GM12878 (cell line): ENCODE measurements around the gene LIPT1. TPM values are rescaled to one million over a fixed set of nuclear protein-coding genes. Genes with fewer than 3 reads are reported as not detected.

Experiments
- ATAC-seq: fragments of 200-7000 bp; cut with Tn5 transposase; 3 replicates; pipeline ENCODE4 v1.9.1; 2020; ENCODE audit warnings: mild to moderate bottlenecking, moderate library complexity
- BruUV-seq: library from RNA; stranded (reverse); fragments of 400-500 nt; replicated peaks from 2 replicates; lab custom pipeline; 2021; lab: Mats Ljungman, UMichigan
- CTCF ChIA-PET: fragments of 300-600 bp; sonication (Branson Sonifier 250); formaldehyde crosslinking; extraction: SDS; loops from one replicate; lab custom pipeline; 2021; ENCODE audit warnings: inconsistent platforms; lab: Yijun Ruan, JAX
- POLR2A ChIA-PET: fragments of 350-600 bp; formaldehyde crosslinking; extraction: SDS; loops from one replicate; lab custom pipeline; 2021; ENCODE audit warnings: inconsistent platforms; lab: Charles Lee
- RAD21 ChIA-PET: fragments of 300-600 bp; sonication (Branson Sonifier 250); formaldehyde crosslinking; loops from one replicate; lab custom pipeline; 2023; ENCODE audit warnings: antibody characterized with exemption; ENCODE audit not compliant: unreplicated experiment; lab: Charles Lee
- SMC1A ChIA-PET: fragments of 300-600 bp; sonication (Branson Sonifier 250); formaldehyde crosslinking; loops from one replicate; lab custom pipeline; 2023; ENCODE audit not compliant: unreplicated experiment, uncharacterized antibody; lab: Charles Lee
- DNase-seq: peaks from one replicate; pipeline ENCODE4 v3.0.0-alpha.2; 2011; ENCODE audit warnings: low read depth, low spot score
- FAIRE-seq: peaks from 3 replicates; lab custom pipeline; 2011; peaks lifted over from hg19 to GRCh38; lab: Jason Lieb, UNC
- H2AFZ ChIP-seq: 2 replicates; pipeline ENCODE4 v1.6.0; 2011; ENCODE audit warnings: low read depth, low read length, control low read depth; ENCODE audit not compliant: control insufficient read depth
- H3K27ac ChIP-seq: 2 replicates; pipeline ENCODE4 v1.5.1; 2011; ENCODE audit warnings: control low read depth; ENCODE audit not compliant: control insufficient read depth, insufficient read depth
- H3K27me3 ChIP-seq, 2 experiments: replicated peaks in 1 of 2; 2 replicates each; pipeline versions ENCODE4 v1.6.0 to v1.6.1; 2011; ENCODE audit warnings: low read length in 1 of 2; ENCODE audit not compliant: control insufficient read depth in 2 of 2, insufficient read depth in 2 of 2
- H3K36me3 ChIP-seq, 2 experiments: 2 replicates each; pipeline ENCODE4 v1.5.1; 2011; ENCODE audit warnings: low read length in 1 of 2; ENCODE audit not compliant: control insufficient read depth in 2 of 2, insufficient read depth in 2 of 2
- H3K4me1 ChIP-seq: 2 replicates; pipeline ENCODE4 v1.6.1; 2011; ENCODE audit warnings: mild to moderate bottlenecking, low read length, moderate library complexity, mixed read lengths; ENCODE audit not compliant: control insufficient read depth, insufficient read depth
- H3K4me2 ChIP-seq: 2 replicates; pipeline ENCODE4 v1.6.0; 2011; ENCODE audit warnings: control low read depth; ENCODE audit not compliant: control insufficient read depth, insufficient read depth
- H3K4me3 ChIP-seq: fragments of 200-600 bp; sonication (generic); 2 replicates; pipeline ENCODE4 v1.5.1; 2016
- H3K79me2 ChIP-seq: 2 replicates; pipeline ENCODE4 v1.6.0; 2011; ENCODE audit warnings: low read length; ENCODE audit not compliant: control insufficient read depth, insufficient read depth
- H3K9ac ChIP-seq: 2 replicates; pipeline ENCODE4 v1.8.0; 2011; ENCODE audit warnings: low read length, control low read depth, mixed read lengths; ENCODE audit not compliant: control insufficient read depth, insufficient read depth
- H3K9me3 ChIP-seq: replicated peaks from 3 replicates; pipeline ENCODE4 v1.5.1; 2011; ENCODE audit warnings: mild to moderate bottlenecking, low read length; ENCODE audit not compliant: control insufficient read depth, insufficient read depth
- H4K20me1 ChIP-seq: 2 replicates; pipeline ENCODE4 v1.6.0; 2011; ENCODE audit not compliant: control insufficient read depth, insufficient read depth
- HDAC2 ChIP-seq: fragments of 200-600 bp; sonication (generic); IDR thresholded peaks from 2 replicates; pipeline ENCODE4 v1.6.1; 2017
- JUND ChIP-seq: IDR thresholded peaks from 2 replicates; pipeline ENCODE4 v1.6.1; 2012; ENCODE audit warnings: low read depth, mild to moderate bottlenecking, low read length, improper control_type of control experiment, moderate library complexity
- MEF2A ChIP-seq: IDR thresholded peaks from 2 replicates; pipeline ENCODE4 v1.6.1; 2011; ENCODE audit warnings: low read depth, mild to moderate bottlenecking, low read length, moderate library complexity; ENCODE audit not compliant: insufficient read depth
- MTA2 ChIP-seq: fragments of 450-650 bp; IDR thresholded peaks from 2 replicates; pipeline ENCODE4 v1.6.1; 2016; ENCODE audit warnings: low read depth, mild to moderate bottlenecking, moderate library complexity
- TCF7 ChIP-seq: IDR thresholded peaks from 2 replicates; pipeline ENCODE4 v1.6.1; 2014; ENCODE audit warnings: antibody characterized with exemption, borderline replicate concordance
- WGBS: methylation state at CpG from one replicate; pipeline ENCODE4 v1.1.6; 2016; ENCODE audit warnings: low lambda C conversion rate; ENCODE audit not compliant: insufficient replicate concordance, insufficient coverage; ENCODE audit errors: missing lambda C conversion rate; 5-methylcytosine and 5-hydroxymethylcytosine counted together
- in situ Hi-C: fragments of 300-500 bp; cut with MboI; formaldehyde crosslinking; loops from 9 replicates; pipeline ENCODE4 v1.14.3; 2018; ENCODE audit warnings: mixed read lengths
- intact Hi-C: fragments of 100-400 bp; cut with micrococcal nuclease; formaldehyde crosslinking; loops from one replicate; pipeline ENCODE4 v1.14.2; 2022; ENCODE audit not compliant: unreplicated experiment
- polyA plus RNA-seq, 11 experiments: library from polyadenylated mRNA; depleted of rRNA in 4 of 11; unstranded in 6 of 11; stranded (reverse) in 5 of 11; fragments of >200 nt; fragmentation: Nextera tagmentation in 4 of 11; fragmentation: Illumina TruSeq in 1 of 11; extraction: Ambion mirVana in 4 of 11; extraction: Trizol in 1 of 11; gene quantifications; 1 replicate in 1 of 11; 2 replicates in 10 of 11; pipeline versions ENCODE4 v1.2.1 to v1.2.3, GENCODE V29; 2011 to 2016; ENCODE audit warnings: inconsistent platforms in 2 of 11, missing spikeins in 2 of 11, low read depth in 1 of 11
- total RNA-seq, 4 experiments: library from RNA; depleted of rRNA in 3 of 4; stranded (reverse); fragments of >200 nt in 3 of 4; fragmentation: Illumina TruSeq in 1 of 4; extraction: Trizol in 1 of 4; gene quantifications; 2 replicates each; pipeline versions ENCODE4 v1.2.1 to v1.2.3, GENCODE V29; 2013 to 2021
- TF ChIP-seq, protein P1 (sequence below): fragments of 450-650 bp; IDR thresholded peaks from 2 replicates; pipeline ENCODE4 v1.6.1; 2018; ENCODE audit warnings: borderline replicate concordance, mild to moderate bottlenecking; ENCODE audit not compliant: partially characterized antibody

LIPT1 gene
- total and polyA plus RNA-seq, 10 of the 15 experiments (the other 5 are each of a cell fraction or from before 2014, with no cell fraction given) = 8.0 to 15.5 (median 10.9) TPM

DNA sequence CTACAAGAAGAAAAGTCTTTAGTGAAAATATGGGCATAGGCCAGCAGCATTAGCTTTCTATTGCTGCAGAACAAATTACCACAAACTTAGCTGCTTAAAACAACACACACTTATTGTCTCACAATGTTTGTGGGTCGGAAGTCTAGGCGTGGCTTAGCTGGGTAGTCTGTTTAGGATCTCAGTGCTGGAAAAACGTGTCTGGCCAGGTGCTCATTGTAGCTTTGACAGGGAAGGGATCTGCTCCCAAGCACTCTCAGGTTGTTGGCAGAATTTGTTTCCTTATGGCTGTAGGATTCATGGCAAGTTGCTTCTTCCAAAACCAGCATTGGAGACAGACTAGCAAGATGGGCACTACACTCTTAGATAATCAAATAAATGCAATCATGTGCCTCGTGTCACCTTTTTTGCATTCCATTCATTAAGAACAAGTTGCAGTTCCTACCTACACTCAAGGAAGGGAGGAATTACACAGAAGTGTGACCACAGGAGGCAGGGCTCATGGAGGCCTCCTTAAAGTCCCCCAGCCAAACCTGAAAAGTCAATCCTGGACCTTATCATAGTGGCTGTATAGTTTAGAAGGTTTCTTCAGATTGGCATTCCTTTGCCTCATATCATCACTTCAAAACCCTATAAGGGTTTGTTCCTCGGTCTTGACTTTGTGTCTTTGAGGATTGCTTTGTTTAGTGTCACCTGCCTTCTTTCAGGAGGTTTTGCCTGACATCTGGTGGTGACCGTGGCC lies 43.5 kb downstream of the LIPT1 start:
- no TSS peak for BruUV-seq
- intact Hi-C loops (no loop called here), in situ Hi-C loops (loop anchor here (25.0 kb wide), 1 partner anchor 289 kb away; the partner anchor contains the start of gene REV1)
- Histone ChIP-seq H3K27me3 (no peaks in the 10 kb centered on the region), H4K20me1 (no peaks in the 10 kb centered on the region), H2AFZ (no peak overlapping the region), H3K79me2 (no peaks in the 10 kb centered on the region), H3K27ac (no peak overlapping the region), H3K4me2 (no peak overlapping the region), H3K4me1 (no peaks in the 10 kb centered on the region), H3K9ac (no peak overlapping the region), H3K9me3 (no peaks in the 10 kb centered on the region), H3K4me3 (no peak overlapping the region), H3K36me3 (peaks cover 1 to 12% of the 10 kb centered on the region in 2 experiments; a peak in 2 of 4 replicates)
- FAIRE-seq (no peak), ATAC-seq (no peak), DNase-seq (no peak)
- ChIA-PET RAD21 (no interaction called here), POLR2A (no interaction called here), CTCF (no interaction called here), SMC1A (no interaction called here)
- TF ChIP-seq JUND (no peak), MTA2 (no peak), HDAC2 (no peak), TCF7 (no peak), MEF2A (no peak)
- TF ChIP-seq, protein P1, sequence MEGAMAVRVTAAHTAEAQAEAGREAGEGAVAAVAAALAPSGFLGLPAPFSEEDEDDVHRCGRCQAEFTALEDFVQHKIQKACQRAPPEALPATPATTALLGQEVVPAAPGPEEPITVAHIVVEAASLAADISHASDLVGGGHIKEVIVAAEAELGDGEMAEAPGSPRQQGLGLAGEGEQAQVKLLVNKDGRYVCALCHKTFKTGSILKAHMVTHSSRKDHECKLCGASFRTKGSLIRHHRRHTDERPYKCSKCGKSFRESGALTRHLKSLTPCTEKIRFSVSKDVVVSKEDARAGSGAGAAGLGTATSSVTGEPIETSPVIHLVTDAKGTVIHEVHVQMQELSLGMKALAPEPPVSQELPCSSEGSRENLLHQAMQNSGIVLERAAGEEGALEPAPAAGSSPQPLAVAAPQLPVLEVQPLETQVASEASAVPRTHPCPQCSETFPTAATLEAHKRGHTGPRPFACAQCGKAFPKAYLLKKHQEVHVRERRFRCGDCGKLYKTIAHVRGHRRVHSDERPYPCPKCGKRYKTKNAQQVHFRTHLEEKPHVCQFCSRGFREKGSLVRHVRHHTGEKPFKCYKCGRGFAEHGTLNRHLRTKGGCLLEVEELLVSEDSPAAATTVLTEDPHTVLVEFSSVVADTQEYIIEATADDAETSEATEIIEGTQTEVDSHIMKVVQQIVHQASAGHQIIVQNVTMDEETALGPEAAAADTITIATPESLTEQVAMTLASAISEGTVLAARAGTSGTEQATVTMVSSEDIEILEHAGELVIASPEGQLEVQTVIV = no peak
- 85% methylated on average over 6 of the region's 6 CpGs for WGBS
